WTC11 (cell line): ENCODE results near the gene C19orf67. TPM values are rescaled to one million over a fixed set of nuclear protein-coding genes. Genes with fewer than 3 reads are reported as not detected.

Experiments
- ATAC-seq: fragments of 200-7000 bp; cut with Tn5 transposase; 2 replicates; pipeline ENCODE4 v1.10.0; 2021; ENCODE audit warnings: mild to moderate bottlenecking, moderate library complexity
- CTCF ChIA-PET: fragments of 300-600 bp; sonication (Branson Sonifier 250); formaldehyde crosslinking; loops from one replicate; lab custom pipeline; 2021; ENCODE audit warnings: antibody characterized with exemption; lab: Charles Lee
- POLR2A ChIA-PET: fragments of 350-600 bp; sonication (Branson Sonifier 250); formaldehyde crosslinking; loops from one replicate; lab custom pipeline; 2021; ENCODE audit warnings: antibody characterized with exemption; lab: Charles Lee
- DNase-seq: peaks from one replicate; pipeline ENCODE4 v3.0.0; 2021; ENCODE audit warnings: low spot score
- H3K27ac Mint-ChIP-seq: 2 replicates; pipeline ENCODE4 v1.8.0; 2021; ENCODE audit warnings: mixed read lengths
- H3K27me3 Mint-ChIP-seq: 2 replicates; pipeline ENCODE4 v1.8.0; 2021; ENCODE audit warnings: low read depth, mild to moderate bottlenecking, moderate library complexity, mixed read lengths
- H3K36me3 Mint-ChIP-seq: 2 replicates; pipeline ENCODE4 v1.8.0; 2021; ENCODE audit warnings: mixed read lengths
- H3K4me1 Mint-ChIP-seq: 2 replicates; pipeline ENCODE4 v1.8.0; 2022; ENCODE audit warnings: mixed read lengths
- H3K4me3 Mint-ChIP-seq: 2 replicates; pipeline ENCODE4 v1.8.0; 2021; ENCODE audit warnings: mild to moderate bottlenecking, moderate library complexity, mixed read lengths
- H3K9me3 Mint-ChIP-seq: 2 replicates; pipeline ENCODE4 v1.8.0; 2021; ENCODE audit warnings: mixed read lengths
- ATF1 ChIP-seq: sonication (generic); formaldehyde crosslinking; IDR thresholded peaks from 2 replicates; pipeline ENCODE4 v1.8.1; 2023; ENCODE audit warnings: mild to moderate bottlenecking, moderate library complexity, missing genetic modification reagents
- CTCF ChIP-seq: fragments of 200-600 bp; IDR thresholded peaks from 2 replicates; pipeline ENCODE4 v1.8.0; 2022; ENCODE audit warnings: antibody characterized with exemption
- E2F1 ChIP-seq: sonication (generic); formaldehyde crosslinking; IDR thresholded peaks from 2 replicates; pipeline ENCODE4 v1.8.0; 2022; ENCODE audit warnings: mild to moderate bottlenecking, missing genetic modification reagents
- E2F4 ChIP-seq: sonication (generic); formaldehyde crosslinking; IDR thresholded peaks from 2 replicates; pipeline ENCODE4 v1.8.1; 2022; ENCODE audit warnings: low read depth, mild to moderate bottlenecking, moderate library complexity, missing genetic modification reagents, borderline replicate concordance
- EMX1 ChIP-seq: fragments of 250-450 bp; sonication (Bioruptor Pico); IDR thresholded peaks from 2 replicates; pipeline ENCODE4 v1.8.0; 2021; ENCODE audit warnings: mild to moderate bottlenecking
- ERG ChIP-seq: fragments of 250-450 bp; sonication (Bioruptor Pico); IDR thresholded peaks from 2 replicates; pipeline ENCODE4 v1.8.0; 2021; ENCODE audit warnings: mild to moderate bottlenecking
- HMGA2 ChIP-seq: fragments of 250-450 bp; sonication (Bioruptor Pico); IDR thresholded peaks from 2 replicates; pipeline ENCODE4 v1.4.0; 2021; ENCODE audit warnings: mild to moderate bottlenecking, moderate library complexity
- JUN ChIP-seq: sonication (generic); formaldehyde crosslinking; IDR thresholded peaks from 2 replicates; pipeline ENCODE4 v1.8.0; 2023; ENCODE audit warnings: mild to moderate bottlenecking, missing genetic modification reagents
- KAT7 ChIP-seq: sonication (generic); formaldehyde crosslinking; IDR thresholded peaks from 2 replicates; pipeline ENCODE4 v1.8.1; 2023; ENCODE audit warnings: missing genetic modification reagents, mild to moderate bottlenecking, borderline replicate concordance
- RORB ChIP-seq: fragments of 250-450 bp; sonication (Bioruptor Pico); IDR thresholded peaks from 2 replicates; pipeline ENCODE4 v1.9.0; 2021; ENCODE audit warnings: mild to moderate bottlenecking
- ZNF219 ChIP-seq: sonication (generic); formaldehyde crosslinking; IDR thresholded peaks from 2 replicates; pipeline ENCODE4 v1.8.0; 2023; ENCODE audit warnings: missing genetic modification reagents, mild to moderate bottlenecking, borderline replicate concordance
- ZNF263 ChIP-seq: sonication (generic); formaldehyde crosslinking; IDR thresholded peaks from 2 replicates; pipeline ENCODE4 v1.8.1; 2022; ENCODE audit warnings: low read depth, mild to moderate bottlenecking, moderate library complexity, missing genetic modification reagents
- ZNF396 ChIP-seq: fragments of 250-450 bp; sonication (Bioruptor Pico); IDR thresholded peaks from 2 replicates; pipeline ENCODE4 v1.8.0; 2021; ENCODE audit warnings: mild to moderate bottlenecking, moderate library complexity, borderline replicate concordance
- ZNF671 ChIP-seq: fragments of 250-450 bp; sonication (Bioruptor Pico); IDR thresholded peaks from 2 replicates; pipeline ENCODE4 v1.8.0; 2021; ENCODE audit warnings: mild to moderate bottlenecking
- total RNA-seq: library from RNA; stranded (reverse); gene quantifications from 3 replicates; pipeline ENCODE4 v1.2.3, GENCODE V29; 2021
- TF ChIP-seq, protein P1 (sequence below): sonication (generic); formaldehyde crosslinking; IDR thresholded peaks from 2 replicates; pipeline ENCODE4 v1.8.1; 2023; ENCODE audit warnings: mild to moderate bottlenecking, missing genetic modification reagents, borderline replicate concordance
- TF ChIP-seq, protein P2 (sequence below): sonication (generic); formaldehyde crosslinking; IDR thresholded peaks from 2 replicates; pipeline ENCODE4 v1.8.0; 2022; ENCODE audit warnings: mild to moderate bottlenecking, missing genetic modification reagents
- TF ChIP-seq, protein P3 (sequence below): sonication (generic); formaldehyde crosslinking; IDR thresholded peaks from 2 replicates; pipeline ENCODE4 v1.8.1; 2023; ENCODE audit warnings: mild to moderate bottlenecking, missing genetic modification reagents
- TF ChIP-seq, protein P4 (sequence below): sonication (generic); formaldehyde crosslinking; IDR thresholded peaks from 2 replicates; pipeline ENCODE4 v1.8.1; 2022; ENCODE audit warnings: low read depth, missing genetic modification reagents, borderline replicate concordance

The C19orf67 gene
- total RNA-seq, 1 experiment from 2014 or later = 0.35 TPM

- TF ChIP-seq, protein P1, sequence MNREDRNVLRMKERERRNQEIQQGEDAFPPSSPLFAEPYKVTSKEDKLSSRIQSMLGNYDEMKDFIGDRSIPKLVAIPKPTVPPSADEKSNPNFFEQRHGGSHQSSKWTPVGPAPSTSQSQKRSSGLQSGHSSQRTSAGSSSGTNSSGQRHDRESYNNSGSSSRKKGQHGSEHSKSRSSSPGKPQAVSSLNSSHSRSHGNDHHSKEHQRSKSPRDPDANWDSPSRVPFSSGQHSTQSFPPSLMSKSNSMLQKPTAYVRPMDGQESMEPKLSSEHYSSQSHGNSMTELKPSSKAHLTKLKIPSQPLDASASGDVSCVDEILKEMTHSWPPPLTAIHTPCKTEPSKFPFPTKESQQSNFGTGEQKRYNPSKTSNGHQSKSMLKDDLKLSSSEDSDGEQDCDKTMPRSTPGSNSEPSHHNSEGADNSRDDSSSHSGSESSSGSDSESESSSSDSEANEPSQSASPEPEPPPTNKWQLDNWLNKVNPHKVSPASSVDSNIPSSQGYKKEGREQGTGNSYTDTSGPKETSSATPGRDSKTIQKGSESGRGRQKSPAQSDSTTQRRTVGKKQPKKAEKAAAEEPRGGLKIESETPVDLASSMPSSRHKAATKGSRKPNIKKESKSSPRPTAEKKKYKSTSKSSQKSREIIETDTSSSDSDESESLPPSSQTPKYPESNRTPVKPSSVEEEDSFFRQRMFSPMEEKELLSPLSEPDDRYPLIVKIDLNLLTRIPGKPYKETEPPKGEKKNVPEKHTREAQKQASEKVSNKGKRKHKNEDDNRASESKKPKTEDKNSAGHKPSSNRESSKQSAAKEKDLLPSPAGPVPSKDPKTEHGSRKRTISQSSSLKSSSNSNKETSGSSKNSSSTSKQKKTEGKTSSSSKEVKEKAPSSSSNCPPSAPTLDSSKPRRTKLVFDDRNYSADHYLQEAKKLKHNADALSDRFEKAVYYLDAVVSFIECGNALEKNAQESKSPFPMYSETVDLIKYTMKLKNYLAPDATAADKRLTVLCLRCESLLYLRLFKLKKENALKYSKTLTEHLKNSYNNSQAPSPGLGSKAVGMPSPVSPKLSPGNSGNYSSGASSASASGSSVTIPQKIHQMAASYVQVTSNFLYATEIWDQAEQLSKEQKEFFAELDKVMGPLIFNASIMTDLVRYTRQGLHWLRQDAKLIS (CRISPR knock-in tag) = no peak
- TF ChIP-seq EMX1 (CRISPR knock-in tag) (no peak), E2F1 (CRISPR knock-in tag) (no peak), KAT7 (no peak), ZNF671 (CRISPR knock-in tag) (no peak), ERG (CRISPR knock-in tag) (no peak), ZNF219 (CRISPR knock-in tag) (no peak), E2F4 (CRISPR knock-in tag) (no peak), ATF1 (CRISPR knock-in tag) (no peak), JUN (CRISPR knock-in tag) (no peak), RORB (CRISPR knock-in tag) (no peak)
These were observed 37.3 kb upstream of the C19orf67 start (continued) for GRCh38 chr19:14122924-14123323.

DNA sequence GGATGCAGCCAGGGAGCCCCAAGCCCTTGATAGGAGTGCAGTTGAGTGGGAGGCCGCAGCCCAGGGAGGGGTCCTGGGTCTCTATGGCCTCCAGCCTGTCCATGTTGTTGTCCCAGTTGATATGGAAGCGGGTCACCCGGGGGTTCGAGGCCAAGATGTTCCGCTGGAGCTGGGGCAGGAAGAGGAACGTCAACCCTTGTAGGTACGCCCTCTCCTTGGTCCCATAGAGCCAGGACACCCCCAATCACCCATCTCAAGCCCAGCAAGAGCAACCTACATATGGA lies 34.9 kb upstream of the C19orf67 start:
- POLR2A ChIA-PET = no interaction called here
- Mint-ChIP-seq H3K27me3 (0 out of 2 replicates have a peak, but pooled peaks cover 7% of the 10 kb centered on the region), H3K4me1 (peaks cover 20% of the 10 kb centered on the region), H3K4me3 (no peak overlapping the region), H3K27ac (no peak overlapping the region), H3K9me3 (no peaks in the 10 kb centered on the region), H3K36me3 (peaks cover 18% of the 10 kb centered on the region)
- DNase-seq = no peak
- CTCF ChIA-PET = interaction anchor here (0.6 kb wide), 1 partner anchor 240 kb away, joined by 3 read pairs; no protein-coding TSS in a partner anchor
- no peak for ATAC-seq
- TF ChIP-seq HMGA2 (CRISPR knock-in tag) = no peak
- TF ChIP-seq, protein P2, sequence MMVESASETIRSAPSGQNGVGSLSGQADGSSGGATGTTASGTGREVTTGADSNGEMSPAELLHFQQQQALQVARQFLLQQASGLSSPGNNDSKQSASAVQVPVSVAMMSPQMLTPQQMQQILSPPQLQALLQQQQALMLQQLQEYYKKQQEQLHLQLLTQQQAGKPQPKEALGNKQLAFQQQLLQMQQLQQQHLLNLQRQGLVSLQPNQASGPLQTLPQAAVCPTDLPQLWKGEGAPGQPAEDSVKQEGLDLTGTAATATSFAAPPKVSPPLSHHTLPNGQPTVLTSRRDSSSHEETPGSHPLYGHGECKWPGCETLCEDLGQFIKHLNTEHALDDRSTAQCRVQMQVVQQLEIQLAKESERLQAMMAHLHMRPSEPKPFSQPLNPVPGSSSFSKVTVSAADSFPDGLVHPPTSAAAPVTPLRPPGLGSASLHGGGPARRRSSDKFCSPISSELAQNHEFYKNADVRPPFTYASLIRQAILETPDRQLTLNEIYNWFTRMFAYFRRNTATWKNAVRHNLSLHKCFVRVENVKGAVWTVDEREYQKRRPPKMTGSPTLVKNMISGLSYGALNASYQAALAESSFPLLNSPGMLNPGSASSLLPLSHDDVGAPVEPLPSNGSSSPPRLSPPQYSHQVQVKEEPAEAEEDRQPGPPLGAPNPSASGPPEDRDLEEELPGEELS (CRISPR knock-in tag) = no peak
- no peak for TF ChIP-seq ZNF263 (CRISPR knock-in tag)
- TF ChIP-seq E2F4 (CRISPR knock-in tag) = no peak
- TF ChIP-seq, protein P3, sequence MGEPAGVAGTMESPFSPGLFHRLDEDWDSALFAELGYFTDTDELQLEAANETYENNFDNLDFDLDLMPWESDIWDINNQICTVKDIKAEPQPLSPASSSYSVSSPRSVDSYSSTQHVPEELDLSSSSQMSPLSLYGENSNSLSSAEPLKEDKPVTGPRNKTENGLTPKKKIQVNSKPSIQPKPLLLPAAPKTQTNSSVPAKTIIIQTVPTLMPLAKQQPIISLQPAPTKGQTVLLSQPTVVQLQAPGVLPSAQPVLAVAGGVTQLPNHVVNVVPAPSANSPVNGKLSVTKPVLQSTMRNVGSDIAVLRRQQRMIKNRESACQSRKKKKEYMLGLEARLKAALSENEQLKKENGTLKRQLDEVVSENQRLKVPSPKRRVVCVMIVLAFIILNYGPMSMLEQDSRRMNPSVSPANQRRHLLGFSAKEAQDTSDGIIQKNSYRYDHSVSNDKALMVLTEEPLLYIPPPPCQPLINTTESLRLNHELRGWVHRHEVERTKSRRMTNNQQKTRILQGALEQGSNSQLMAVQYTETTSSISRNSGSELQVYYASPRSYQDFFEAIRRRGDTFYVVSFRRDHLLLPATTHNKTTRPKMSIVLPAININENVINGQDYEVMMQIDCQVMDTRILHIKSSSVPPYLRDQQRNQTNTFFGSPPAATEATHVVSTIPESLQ (CRISPR knock-in tag) = no peak
- TF ChIP-seq, protein P4, sequence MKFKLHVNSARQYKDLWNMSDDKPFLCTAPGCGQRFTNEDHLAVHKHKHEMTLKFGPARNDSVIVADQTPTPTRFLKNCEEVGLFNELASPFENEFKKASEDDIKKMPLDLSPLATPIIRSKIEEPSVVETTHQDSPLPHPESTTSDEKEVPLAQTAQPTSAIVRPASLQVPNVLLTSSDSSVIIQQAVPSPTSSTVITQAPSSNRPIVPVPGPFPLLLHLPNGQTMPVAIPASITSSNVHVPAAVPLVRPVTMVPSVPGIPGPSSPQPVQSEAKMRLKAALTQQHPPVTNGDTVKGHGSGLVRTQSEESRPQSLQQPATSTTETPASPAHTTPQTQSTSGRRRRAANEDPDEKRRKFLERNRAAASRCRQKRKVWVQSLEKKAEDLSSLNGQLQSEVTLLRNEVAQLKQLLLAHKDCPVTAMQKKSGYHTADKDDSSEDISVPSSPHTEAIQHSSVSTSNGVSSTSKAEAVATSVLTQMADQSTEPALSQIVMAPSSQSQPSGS (CRISPR knock-in tag) = no peak
- no peak for TF ChIP-seq CTCF
- TF ChIP-seq ZNF396 (CRISPR knock-in tag) = no peak
